K562 (cell line): Measurements from ENCODE around the gene NEK1. TPM values are rescaled to one million over a fixed set of nuclear protein-coding genes. Genes with fewer than 3 reads are reported as not detected.

Experiments used
- BMI1 ChIP-seq: fragments of 150-350 bp; IDR thresholded peaks from 2 replicates; pipeline ENCODE4 v1.6.1; 2014; ENCODE audit warnings: low read length
- BRD4 ChIP-seq: fragments of 200-600 bp; sonication (generic); IDR thresholded peaks from 2 replicates; pipeline ENCODE4 v1.6.1; 2017; ENCODE audit warnings: inconsistent platforms
- CBX3 ChIP-seq, 2 experiments: IDR thresholded peaks; 1 replicate in 1 of 2; 2 replicates in 1 of 2; pipeline ENCODE4 v1.6.1; 2012; ENCODE audit warnings: inconsistent platforms in 2 of 2, low read length in 2 of 2, borderline replicate concordance in 1 of 2, control low read depth in 1 of 2
- CBX5 ChIP-seq: IDR thresholded peaks from 2 replicates; pipeline ENCODE4 v1.6.1; 2014; ENCODE audit warnings: low read depth, borderline replicate concordance
- DIDO1 ChIP-seq: fragments of 450-650 bp; IDR thresholded peaks from 2 replicates; pipeline ENCODE4 v1.6.1; 2016; ENCODE audit warnings: low read depth, missing biosample characterization, missing genetic modification characterization
- JUND ChIP-seq, 2 experiments: IDR thresholded peaks; 2 replicates in 1 of 2; 3 replicates in 1 of 2; pipeline ENCODE4 v1.6.1; 2011; ENCODE audit warnings: borderline replicate concordance in 2 of 2, low read depth in 2 of 2, low read length in 2 of 2, improper control_type of control experiment in 1 of 2, missing biosample characterization in 1 of 2, missing genetic modification characterization in 1 of 2, missing genetic modification reagents in 1 of 2
- MCM7 ChIP-seq, 2 experiments: fragments of 450-650 bp; IDR thresholded peaks; 2 replicates each; pipeline ENCODE4 v1.6.1; 2016 to 2018
- RBM34 ChIP-seq: fragments of 200-400 bp; formaldehyde crosslinking; IDR thresholded peaks from 2 replicates; pipeline ENCODE4 v1.6.1; 2018; ENCODE audit warnings: low read length, borderline replicate concordance; ENCODE audit not compliant: insufficient read depth
- SMAD2 ChIP-seq: fragments of 150-350 bp; IDR thresholded peaks from 2 replicates; pipeline ENCODE4 v1.6.1; 2014; ENCODE audit warnings: low read depth, mild to moderate bottlenecking, low read length
- SMARCA4 ChIP-seq: fragments of 450-650 bp; IDR thresholded peaks from 2 replicates; pipeline ENCODE4 v1.6.1; 2016
- XRCC4 ChIP-seq: IDR thresholded peaks from one replicate; pipeline ENCODE4 v1.6.1; 2011; ENCODE audit not compliant: insufficient read depth, insufficient read length; ENCODE audit errors: extremely low read depth
- ZBTB11 ChIP-seq, 3 experiments: fragments of 200-800 bp in 1 of 3; fragments of 250-450 bp in 1 of 3; fragments of 450-650 bp in 1 of 3; sonication (Bioruptor Pico) in 1 of 3; sonication (Bioruptor generic) in 1 of 3; formaldehyde crosslinking in 1 of 3; IDR thresholded peaks; 2 replicates each; pipeline versions ENCODE4 v1.6.1 to v1.8.0; 2016 to 2022; ENCODE audit warnings: mild to moderate bottlenecking in 2 of 3, missing genetic modification characterization in 2 of 3, missing compliant biosample characterization in 1 of 3, moderate library complexity in 1 of 3
- ZNF24 ChIP-seq: fragments of 450-650 bp; IDR thresholded peaks from 2 replicates; pipeline ENCODE4 v1.6.1; 2016
- ZNF395 ChIP-seq: fragments of 200-800 bp; sonication (Bioruptor generic); IDR thresholded peaks from 2 replicates; pipeline ENCODE4 v1.6.1; 2017; ENCODE audit warnings: missing genetic modification characterization, missing compliant biosample characterization
- polyA plus RNA-seq, 8 experiments: library from polyadenylated mRNA; depleted of rRNA in 4 of 8; stranded (reverse) in 5 of 8; unstranded in 3 of 8; fragments of >200 nt; fragmentation: Nextera tagmentation in 2 of 8; fragmentation: Illumina TruSeq in 1 of 8; extraction: Ambion mirVana in 2 of 8; extraction: Trizol in 1 of 8; gene quantifications; 2 replicates each; pipeline versions ENCODE4 v1.2.1 to v1.2.3, GENCODE V29; 2011 to 2014; ENCODE audit warnings: inconsistent platforms in 1 of 8, missing spikeins in 1 of 8
- total RNA-seq, 7 experiments: library from RNA; depleted of rRNA in 6 of 7; stranded (reverse); fragments of >200 nt in 6 of 7; fragmentation: Illumina TruSeq in 2 of 7; extraction: Trizol in 2 of 7; gene quantifications; 2 replicates each; pipeline versions ENCODE4 v1.2.1 to v1.2.3, GENCODE V29; 2011 to 2021; ENCODE audit warnings: low replicate concordance in 1 of 7
- TF ChIP-seq, protein P1 (sequence below): fragments of 450-650 bp; IDR thresholded peaks from 2 replicates; pipeline ENCODE4 v1.6.1; 2014; ENCODE audit warnings: low read depth, mild to moderate bottlenecking, moderate library complexity, borderline replicate concordance
- TF ChIP-seq, protein P2 (sequence below): sonication (generic); formaldehyde crosslinking; IDR thresholded peaks from 2 replicates; pipeline ENCODE4 v1.4.0; 2020; ENCODE audit warnings: mild to moderate bottlenecking, missing genetic modification reagents

Gene NEK1
- total and polyA plus RNA-seq, 9 of the 15 experiments (the other 6 are each of a cell fraction or from before 2014, with no cell fraction given) = 6.2 to 15.7 (median 10.3) TPM

DNA sequence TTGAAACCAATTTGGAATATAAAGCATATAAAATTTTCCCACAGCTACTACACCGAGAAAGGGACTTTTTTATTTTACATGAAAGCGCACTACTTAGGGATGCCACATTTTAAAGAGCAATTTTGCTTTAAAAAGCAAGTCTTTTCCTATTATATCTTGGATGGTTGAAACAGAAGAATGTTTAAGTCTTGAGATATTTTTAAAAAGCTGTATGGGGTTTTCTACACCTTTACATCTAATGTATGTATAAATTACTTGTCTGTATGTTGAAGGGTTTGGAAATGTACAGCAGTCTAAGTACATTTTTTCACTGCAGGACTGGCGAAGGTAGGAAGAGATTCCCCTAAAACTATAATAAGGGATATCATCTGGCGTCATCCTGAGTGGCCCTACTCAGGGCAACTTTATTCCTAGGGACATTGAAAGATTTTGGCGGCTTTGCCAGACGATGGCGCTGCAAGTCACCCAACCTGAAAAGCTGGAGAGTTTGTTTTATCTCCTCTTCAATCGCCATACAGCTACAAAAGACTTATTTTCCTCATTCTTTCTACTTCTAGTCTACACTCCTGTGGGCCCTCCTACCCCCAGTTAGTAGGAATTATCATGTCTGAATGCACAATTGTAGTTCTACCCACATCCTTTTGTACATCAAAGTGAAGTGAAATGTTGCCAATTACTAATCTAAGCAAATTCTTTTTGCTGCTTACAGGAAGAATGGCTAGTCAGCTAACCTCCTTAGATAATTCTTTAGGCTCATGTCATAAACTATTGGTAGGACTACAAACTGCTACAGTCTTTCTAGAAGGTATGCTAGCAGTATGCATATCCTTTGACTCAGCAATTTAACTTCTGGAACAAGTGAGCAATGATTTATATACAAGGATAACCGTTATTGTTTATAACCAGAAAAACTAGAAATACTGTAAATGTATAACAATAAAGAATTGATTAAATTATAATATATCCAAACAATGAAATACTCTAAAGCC is 782 bp upstream of the NEK1 start (continued):
- TF ChIP-seq CBX5 (no peak), DIDO1 (tag) (no peak), ZNF24 (no peak), XRCC4 (no peak), BRD4 (no peak), BMI1 (no peak), RBM34 (no peak), SMARCA4 (0 out of 2 replicates have a peak, but pooled peaks have one; percentile 18), ZBTB11 (CRISPR knock-in tag; IDR thresholded peaks at IDR 0.05) (no peak), MCM7 (IDR thresholded peaks at IDR 0.05) (no peak), JUND (IDR thresholded peaks at IDR 0.05; ENCODE audit: borderline replicate concordance, low read depth, low read length) (peak; percentile 40; the same call in 1 of the 2 replicates), JUND (tag; IDR thresholded peaks at IDR 0.05; ENCODE audit: borderline replicate concordance, low read depth, low read length) (peak; percentile 47; the same call in 2 of the 3 replicates), ZNF395 (CRISPR knock-in tag) (no peak), SMAD2 (no peak), CBX3 (IDR thresholded peaks at IDR 0.05; ENCODE audit: borderline replicate concordance in 1 of 2, low read length in 2 of 2) (no peak)
- TF ChIP-seq, protein P1, sequence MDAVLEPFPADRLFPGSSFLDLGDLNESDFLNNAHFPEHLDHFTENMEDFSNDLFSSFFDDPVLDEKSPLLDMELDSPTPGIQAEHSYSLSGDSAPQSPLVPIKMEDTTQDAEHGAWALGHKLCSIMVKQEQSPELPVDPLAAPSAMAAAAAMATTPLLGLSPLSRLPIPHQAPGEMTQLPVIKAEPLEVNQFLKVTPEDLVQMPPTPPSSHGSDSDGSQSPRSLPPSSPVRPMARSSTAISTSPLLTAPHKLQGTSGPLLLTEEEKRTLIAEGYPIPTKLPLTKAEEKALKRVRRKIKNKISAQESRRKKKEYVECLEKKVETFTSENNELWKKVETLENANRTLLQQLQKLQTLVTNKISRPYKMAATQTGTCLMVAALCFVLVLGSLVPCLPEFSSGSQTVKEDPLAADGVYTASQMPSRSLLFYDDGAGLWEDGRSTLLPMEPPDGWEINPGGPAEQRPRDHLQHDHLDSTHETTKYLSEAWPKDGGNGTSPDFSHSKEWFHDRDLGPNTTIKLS = no peak
- TF ChIP-seq, protein P2, sequence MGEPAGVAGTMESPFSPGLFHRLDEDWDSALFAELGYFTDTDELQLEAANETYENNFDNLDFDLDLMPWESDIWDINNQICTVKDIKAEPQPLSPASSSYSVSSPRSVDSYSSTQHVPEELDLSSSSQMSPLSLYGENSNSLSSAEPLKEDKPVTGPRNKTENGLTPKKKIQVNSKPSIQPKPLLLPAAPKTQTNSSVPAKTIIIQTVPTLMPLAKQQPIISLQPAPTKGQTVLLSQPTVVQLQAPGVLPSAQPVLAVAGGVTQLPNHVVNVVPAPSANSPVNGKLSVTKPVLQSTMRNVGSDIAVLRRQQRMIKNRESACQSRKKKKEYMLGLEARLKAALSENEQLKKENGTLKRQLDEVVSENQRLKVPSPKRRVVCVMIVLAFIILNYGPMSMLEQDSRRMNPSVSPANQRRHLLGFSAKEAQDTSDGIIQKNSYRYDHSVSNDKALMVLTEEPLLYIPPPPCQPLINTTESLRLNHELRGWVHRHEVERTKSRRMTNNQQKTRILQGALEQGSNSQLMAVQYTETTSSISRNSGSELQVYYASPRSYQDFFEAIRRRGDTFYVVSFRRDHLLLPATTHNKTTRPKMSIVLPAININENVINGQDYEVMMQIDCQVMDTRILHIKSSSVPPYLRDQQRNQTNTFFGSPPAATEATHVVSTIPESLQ (CRISPR knock-in tag) = no peak
